Measurements from ENCODE around the gene ARF1. TPM values are rescaled to one million over a fixed set of nuclear protein-coding genes. Genes with fewer than 3 reads are reported as not detected.

The ARF1 gene
- total and polyA plus RNA-seq, 2 of the 13 experiments (the other 11 are each of a cell fraction or from before 2014, with no cell fraction given) = 186 to 327 TPM

- 26% methylated on average over 13 of the region's 16 CpGs for WGBS (ENCODE audit: low lambda C conversion rate)
- intact Hi-C loops (cut with micrococcal nuclease; ENCODE audit: unreplicated experiment) (no loop called here), in situ Hi-C loops (cut with HindIII; ENCODE audit: extremely low pct_ligation_motif_present, low pct_unique_long_range_greater_than_20kb) (no loop called here)
- Histone ChIP-seq H3K36me3 (replicated peaks in 1 of 2; ENCODE audit: control insufficient read depth in 1 of 2, insufficient read depth in 2 of 2, low read length in 2 of 2) (no peaks in the 10 kb centered on the region), H3K9me3 (ENCODE audit: low read length) (no peaks in the 10 kb centered on the region), H2AFZ (ENCODE audit: low read length) (no peak overlapping the region), H4K20me1 (ENCODE audit: insufficient read depth, low read length) (no peaks in the 10 kb centered on the region), H3K4me1 (ENCODE audit: insufficient read depth, low read length) (no peaks in the 10 kb centered on the region), H3K79me2 (ENCODE audit: insufficient read depth, low read length) (no peaks in the 10 kb centered on the region), H3K27me3 (ENCODE audit: control insufficient read depth in 1 of 2, insufficient read depth in 2 of 2, low read length in 2 of 2) (peaks cover 3 to 45% of the 10 kb centered on the region in 2 experiments; a peak in 4 of 5 replicates), H3K4me2 (ENCODE audit: low read depth, low read length) (no peak overlapping the region), H3K27ac (ENCODE audit: extremely low read length, insufficient read depth, low read length) (no peak overlapping the region), H3K4me3 (replicated peaks in 1 of 3; ENCODE audit: insufficient read depth in 1 of 3, low read depth in 2 of 3, low read length in 3 of 3) (no peak overlapping the region), H3K9ac (ENCODE audit: insufficient read depth, low read depth, low read length) (no peak overlapping the region)
- POLR2A ChIA-PET = no interaction called here
- no TSS peak for BruUV-seq (replicated peaks)
- CTCF ChIA-PET (ENCODE audit: low intra/inter-chr PET ratio, low total read pairs) = no interaction called here
- TF ChIP-seq HNF1B (CRISPR knock-in tag; IDR thresholded peaks at IDR 0.05) = no peak
- TF ChIP-seq E2F5 (CRISPR knock-in tag; conservative IDR thresholded peaks at IDR 0.05) = no peak
- TF ChIP-seq POLR2G (IDR thresholded peaks at IDR 0.05; ENCODE audit: low read depth, low read length) = no peak
- TF ChIP-seq SIX4 (CRISPR knock-in tag; IDR thresholded peaks at IDR 0.05) = no peak
- TF ChIP-seq KDM6A (CRISPR knock-in tag; IDR thresholded peaks at IDR 0.05; ENCODE audit: low read depth) = no peak
- no peak for TF ChIP-seq AGO1 (IDR thresholded peaks at IDR 0.05; ENCODE audit: low read depth, low read length, poor library complexity, severe bottlenecking)
- no peak for TF ChIP-seq MIER2 (CRISPR knock-in tag; IDR thresholded peaks at IDR 0.05)
- no peak for TF ChIP-seq DMTF1 (CRISPR knock-in tag; IDR thresholded peaks at IDR 0.05)
- TF ChIP-seq BRCA1 (CRISPR knock-in tag; IDR thresholded peaks at IDR 0.05) = no peak
- no peak for TF ChIP-seq ZNF550 (CRISPR knock-in tag; IDR thresholded peaks at IDR 0.05; ENCODE audit: borderline replicate concordance)
- no peak for ATAC-seq
- no peak for FAIRE-seq
- no peak for DNase-seq (ENCODE audit: low spot score)
These were observed 47.3 kb upstream of the ARF1 start for GRCh38 chr1:228034954-228035837.
